AG20443 (cell line): Measurements from ENCODE around the gene ZNF497.
A peak's percentile ranks its signal among the peaks of the same experiment; 100 is the strongest.
"Not testable (repeated sequence)": the region's sequence is repeated elsewhere in the genome, so short reads cannot be mapped to it uniquely, and the experiment has no call there.

Source experiments
- DNase-seq: peaks from one replicate; pipeline ENCODE4 v3.0.0; 2012; ENCODE audit warnings: low spot score, mixed read lengths

Gene ZNF497

DNA sequence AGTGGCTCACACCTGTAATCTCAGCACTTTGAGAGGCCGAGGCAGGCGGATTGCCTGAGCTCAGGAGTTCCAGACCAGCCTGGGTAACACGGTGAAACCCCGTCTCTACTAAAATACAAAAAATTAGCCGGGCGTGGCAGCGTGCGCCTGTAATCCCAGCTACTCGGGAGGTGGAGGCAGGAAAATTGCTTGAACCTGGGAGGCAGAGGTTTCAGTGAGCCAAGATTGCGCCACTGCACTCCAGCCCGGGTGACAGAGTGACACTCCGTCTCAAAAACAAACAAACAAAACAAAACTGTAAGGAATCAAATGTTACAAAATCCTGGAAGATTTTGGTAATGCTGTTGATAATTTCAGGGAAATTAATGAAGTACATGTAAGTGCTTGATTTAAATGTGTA, 14.5 kb downstream of the ZNF497 start:
- not testable (repeated sequence) for DNase-seq

- DNase-seq = peak; percentile 98
Measured at GRCh38 chr19:58346961-58347929, 15.3 kb downstream of the ZNF497 start.

DNA sequence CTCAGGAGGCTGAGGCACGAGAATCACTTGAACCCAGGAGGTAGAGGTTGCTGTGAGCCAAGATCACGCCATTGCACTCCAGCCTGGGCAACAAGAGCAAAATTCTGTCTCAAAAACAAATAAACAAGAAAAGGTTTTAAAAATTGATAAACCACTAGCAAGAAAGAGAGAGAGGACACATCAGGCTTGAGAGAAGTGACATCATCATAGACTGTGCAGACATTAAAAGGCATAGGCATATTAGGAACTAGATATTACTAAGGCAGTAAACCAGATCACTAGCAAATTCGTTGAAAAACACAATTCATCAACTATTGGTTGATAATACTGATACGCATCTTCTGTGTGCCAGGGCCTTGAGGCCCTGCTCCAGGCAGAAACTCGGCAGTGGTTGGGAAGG, 17.0 kb downstream of the ZNF497 start:
- no peak for DNase-seq

- no peak for DNase-seq
Measured at GRCh38 chr19:58338825-58339558, 23.6 kb downstream of the ZNF497 start.

DNA sequence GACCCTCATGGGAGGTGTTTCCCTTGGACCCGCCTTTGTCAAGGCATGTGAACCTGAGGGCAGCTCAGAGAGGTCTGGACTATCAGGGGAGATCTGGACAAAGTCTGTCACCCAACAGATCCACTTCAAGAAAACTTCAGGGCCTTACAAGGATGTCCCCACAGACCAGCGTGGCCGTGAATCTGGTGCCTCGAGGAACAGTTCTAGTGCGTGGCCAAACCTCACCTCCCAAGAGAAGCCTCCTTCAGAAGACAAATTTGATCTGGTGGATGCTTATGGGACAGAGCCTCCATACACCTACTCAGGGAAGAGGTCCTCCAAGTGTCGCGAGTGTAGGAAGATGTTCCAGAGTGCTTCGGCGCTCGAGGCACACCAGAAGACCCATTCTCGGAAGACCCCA, 24.2 kb downstream of the ZNF497 start:
- DNase-seq = no peak

DNA sequence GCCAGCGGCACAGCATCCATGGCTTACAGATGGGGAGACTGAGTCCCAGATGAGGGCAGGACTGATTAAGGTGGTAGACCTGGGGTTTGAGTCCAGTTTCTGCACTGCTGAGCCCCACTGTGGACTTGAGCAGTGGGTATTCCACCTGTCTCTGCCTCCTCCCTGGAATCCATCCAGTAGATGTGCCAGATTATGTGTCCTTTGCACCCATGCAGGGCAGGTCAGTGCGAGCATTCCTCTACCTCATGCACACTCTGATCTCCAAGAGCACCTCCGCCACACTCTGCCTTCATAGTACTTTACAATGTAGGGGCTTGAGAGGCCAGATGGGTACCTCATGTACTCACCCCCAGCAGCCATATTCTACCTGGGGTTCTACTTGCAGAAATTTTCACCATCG, 25.7 kb downstream of the ZNF497 start:
- no peak for DNase-seq

DNA sequence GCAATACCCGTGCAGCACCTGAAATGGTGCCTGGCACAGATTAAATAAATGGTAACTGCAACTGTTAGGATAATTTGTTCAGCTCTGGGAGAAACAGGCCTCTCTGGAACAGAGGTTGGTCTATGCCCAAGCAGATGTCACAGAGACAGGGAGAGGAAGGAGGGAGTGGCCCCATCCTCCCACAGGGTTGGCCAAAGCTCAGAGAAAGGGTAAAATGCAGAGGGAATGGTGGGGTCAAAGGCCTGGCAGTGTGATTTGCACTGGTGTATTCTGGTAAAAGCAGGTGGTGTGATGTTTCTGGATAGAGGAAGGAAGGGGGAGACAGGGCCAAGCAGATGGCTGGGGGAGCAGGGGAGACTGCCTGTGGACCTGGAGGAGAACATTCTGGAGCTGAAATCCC, 26.3 kb downstream of the ZNF497 start:
- DNase-seq = no peak

DNA sequence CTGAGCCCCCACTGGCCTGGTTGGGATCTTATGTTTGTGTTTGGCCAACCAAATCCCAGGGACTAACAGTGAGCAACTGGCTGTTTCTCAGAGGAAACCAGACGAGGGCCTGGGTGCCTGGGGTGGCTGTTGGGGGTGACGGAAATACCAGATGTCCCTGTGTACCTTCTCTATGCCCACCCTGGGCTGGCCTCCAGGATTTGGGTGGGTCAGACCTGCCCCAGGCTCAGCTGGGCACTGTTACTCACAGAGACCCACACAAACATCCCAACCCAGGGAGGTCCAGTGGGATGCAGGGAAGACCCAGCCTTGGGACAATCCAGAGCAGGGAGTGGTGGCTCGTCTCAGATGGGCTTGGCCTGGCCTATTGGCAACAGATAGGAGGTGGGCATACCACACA, 26.9 kb downstream of the ZNF497 start:
- no peak for DNase-seq

DNA sequence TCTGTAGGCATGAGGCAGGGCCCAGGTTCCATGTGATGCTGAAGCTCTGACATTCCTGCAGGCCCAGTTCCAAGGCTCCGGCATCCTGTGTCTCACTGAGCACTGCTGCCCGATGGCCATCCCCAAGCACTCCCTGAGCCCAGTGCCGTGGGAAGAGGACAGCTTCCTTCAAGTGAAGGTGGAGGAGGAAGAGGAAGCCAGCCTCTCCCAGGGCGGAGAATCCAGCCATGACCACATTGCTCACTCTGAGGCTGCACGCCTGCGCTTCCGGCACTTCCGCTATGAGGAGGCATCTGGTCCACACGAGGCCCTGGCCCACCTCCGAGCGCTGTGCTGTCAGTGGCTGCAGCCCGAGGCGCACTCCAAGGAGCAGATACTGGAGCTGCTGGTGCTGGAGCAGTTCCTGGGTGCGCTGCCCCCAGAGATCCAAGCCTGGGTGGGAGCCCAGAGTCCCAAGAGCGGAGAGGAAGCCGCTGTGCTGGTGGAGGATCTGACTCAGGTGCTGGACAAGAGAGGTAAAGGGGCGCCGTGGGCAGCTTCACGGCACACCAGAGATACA, 27.8 kb downstream of the ZNF497 start:
- DNase-seq = no peak

GRCh38 chr19:58332697-58333096, 29.9 kb downstream of the ZNF497 start:
- no peak for DNase-seq

DNA sequence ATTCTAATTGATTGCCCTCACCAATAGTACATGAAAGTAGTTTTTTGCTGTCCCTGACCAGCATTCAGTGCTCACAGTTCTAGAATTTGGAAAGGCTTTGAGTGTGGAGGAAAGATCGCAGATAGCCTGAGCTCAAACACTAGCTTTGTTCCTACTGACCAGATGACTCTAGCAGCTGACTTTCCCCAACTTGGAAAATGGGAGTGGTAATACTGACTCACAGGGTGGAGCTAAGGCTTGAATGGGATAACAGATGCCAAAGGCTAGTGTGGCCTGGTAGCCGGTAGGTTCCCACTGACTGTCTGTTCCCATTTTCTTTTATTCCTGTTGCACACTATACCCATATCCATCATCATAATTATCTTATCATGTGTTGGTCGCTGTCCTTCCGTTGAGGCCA, 32.1 kb downstream of the ZNF497 start:
- peak; percentile 91 for DNase-seq

DNA sequence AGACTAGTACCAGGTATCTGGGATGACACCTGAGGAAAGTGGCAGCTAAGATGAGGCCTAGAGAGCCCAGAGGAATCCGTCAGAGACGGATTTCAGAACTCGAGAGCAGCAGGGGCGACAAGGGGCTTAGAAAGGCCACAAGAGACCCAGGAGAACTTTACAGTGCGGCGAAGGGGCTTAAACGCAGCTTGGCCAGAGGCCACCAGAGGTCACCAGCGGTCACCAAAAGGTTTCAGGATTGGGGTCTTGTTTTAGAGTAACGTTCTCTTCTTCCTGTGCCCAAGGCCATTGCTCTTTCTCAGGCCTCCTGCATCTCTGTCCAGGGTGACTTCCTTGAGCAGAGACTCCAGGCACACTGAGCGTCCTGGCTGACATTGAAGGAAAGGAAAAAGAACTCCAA, 33.6 kb downstream of the ZNF497 start:
- DNase-seq = no peak

- peak; percentile 96 for DNase-seq
Measured at GRCh38 chr19:58326914-58327726, 35.4 kb downstream of the ZNF497 start, which contains the start of gene ZSCAN22. ZSCAN22 (plus strand) TSS chr19:58326994; CDS start chr19:58334803, 7,809 bp downstream.

- DNase-seq = no peak
Measured at GRCh38 chr19:58326501-58326913, 36.0 kb downstream of the ZNF497 start.

DNA sequence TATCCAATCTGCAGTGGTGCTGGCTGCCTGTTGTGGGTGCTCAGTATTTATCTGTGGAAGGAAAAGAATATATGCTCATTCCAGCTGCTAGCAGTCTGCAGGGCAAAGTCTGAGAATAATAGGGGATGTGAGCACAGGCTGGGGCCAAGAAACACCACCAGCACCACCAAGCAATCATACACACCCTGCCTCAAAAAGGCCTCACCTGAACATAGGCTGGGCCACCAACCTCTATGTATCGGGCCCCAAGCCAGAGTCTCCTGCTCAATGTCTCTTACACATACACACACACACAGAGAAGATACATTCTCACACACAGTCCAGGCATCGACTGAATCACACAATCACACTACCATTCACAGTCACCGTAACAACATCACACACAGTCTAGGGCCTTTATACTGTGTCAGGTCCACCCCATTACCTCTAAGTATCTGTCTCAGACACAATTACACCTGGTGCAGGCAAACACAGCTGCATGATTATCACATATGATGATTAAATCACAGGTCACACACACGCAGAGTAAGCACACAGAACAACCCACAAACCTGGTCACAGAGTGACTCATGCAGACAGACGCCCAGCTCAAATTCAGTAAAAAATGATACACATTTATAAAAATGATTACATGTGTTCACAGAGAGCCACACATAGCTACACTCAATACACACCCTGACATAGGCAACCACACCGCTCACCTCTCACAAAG, 37.1 kb downstream of the ZNF497 start:
- DNase-seq = no peak

- DNase-seq = no peak
Measured at GRCh38 chr19:58319241-58319640, 43.3 kb downstream of the ZNF497 start.

DNA sequence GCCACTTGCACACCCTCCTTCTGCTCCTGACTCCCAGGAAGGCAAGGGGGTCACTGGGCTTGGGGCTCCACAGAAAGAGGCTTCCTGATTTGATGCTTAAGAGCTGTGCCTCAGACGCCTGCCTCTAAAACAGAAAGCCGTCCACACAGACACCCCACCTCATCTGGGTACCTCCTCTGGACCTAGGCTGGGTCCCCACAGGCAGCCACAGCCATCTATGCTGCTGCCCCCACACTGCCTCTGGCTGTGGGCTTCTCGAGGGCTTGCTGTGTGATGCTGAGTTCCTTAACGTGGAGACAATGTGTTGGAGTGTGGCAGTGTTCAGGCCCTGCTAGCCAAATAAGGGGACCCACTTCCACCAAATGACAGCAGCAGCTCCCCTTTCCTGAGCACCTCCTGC, 44.3 kb downstream of the ZNF497 start:
- DNase-seq = no peak

DNA sequence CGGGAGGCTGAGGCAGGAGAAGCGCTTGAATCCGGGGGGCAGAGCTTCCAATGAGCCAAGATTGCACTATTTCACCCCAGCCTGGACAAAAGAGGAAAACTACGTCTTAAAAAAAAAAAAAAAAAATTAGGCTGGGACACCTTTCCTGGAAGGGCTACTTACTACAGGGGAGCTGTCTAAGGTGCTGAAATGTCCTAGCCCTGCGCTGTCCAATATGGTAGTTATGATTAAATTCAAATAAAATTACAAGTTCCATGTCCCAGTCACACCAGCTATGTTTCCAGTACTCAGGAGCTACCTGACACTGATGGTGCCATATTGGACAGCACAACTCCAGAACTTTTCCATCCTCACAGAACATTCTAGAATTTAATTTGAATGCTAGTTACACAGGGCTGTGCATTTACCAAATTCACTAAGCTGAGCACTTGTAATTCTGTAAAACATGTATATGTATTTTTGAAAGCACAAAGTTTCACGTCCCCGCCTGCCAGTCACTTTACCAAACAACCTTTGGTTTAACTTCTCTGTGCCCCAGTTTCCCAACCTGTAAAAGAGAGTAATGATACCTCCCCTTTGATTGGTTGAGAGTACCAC, 45.0 kb downstream of the ZNF497 start:
- DNase-seq = peak; percentile 35

DNA sequence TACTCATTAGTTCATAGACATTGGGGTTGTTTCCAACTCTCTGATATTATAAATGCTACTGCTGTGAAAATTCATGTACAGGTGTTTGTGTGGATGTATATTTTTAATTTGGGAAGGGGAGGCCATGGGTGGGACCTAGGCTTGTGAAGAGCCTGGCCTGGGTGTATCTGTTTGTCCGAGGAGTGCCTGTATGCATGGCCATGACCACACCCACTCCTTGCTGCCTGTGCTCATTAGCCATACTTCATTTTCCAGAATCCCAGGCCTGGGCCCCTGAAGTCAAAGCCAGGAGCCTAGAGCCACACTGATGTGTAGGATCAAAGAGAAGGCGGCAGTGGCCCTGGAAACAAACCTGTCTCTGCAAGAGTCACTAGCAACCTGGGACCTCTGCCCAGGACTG, 47.0 kb downstream of the ZNF497 start:
- DNase-seq = no peak

DNA sequence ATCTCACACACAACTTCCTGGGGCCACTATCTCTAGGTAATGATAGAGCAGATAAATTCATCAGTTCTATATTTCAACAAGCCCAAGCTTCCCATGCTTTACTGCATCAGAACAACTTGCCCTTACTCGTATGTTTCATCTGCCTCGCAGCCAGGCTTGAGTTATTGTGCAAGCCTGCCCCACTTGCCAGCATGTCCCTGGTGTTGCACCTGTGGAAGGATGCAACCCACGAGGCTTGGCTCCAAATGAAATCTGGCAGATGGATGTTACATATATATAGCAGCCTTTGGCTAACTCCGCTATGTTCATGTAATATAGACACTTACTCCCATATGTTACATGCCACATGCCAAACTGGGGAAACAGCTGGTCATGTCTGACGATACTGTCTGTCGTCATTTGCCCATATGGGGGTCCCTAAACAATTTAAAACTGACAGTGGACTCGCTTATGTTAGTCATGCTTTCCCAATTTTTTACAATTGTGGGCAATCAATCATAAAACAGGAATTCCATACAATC, 51.1 kb downstream of the ZNF497 start:
- no peak for DNase-seq

- not testable (repeated sequence) for DNase-seq
Measured at GRCh38 chr19:58310685-58311084, 51.9 kb downstream of the ZNF497 start.
